OCI-LY7 (cell line): ENCODE results near the gene GPR139.

Source experiments
- EZH2phosphoT487 ChIP-seq: fragments of 200-600 bp; sonication (generic); IDR thresholded peaks from 2 replicates; pipeline ENCODE4 v1.6.1; 2018; ENCODE audit warnings: low read depth, borderline replicate concordance, mild to moderate bottlenecking, mixed run types, antibody characterized with exemption, low read length, moderate library complexity, mixed read lengths
- TF ChIP-seq, protein P1 (sequence below): fragments of 200-600 bp; sonication (generic); conservative IDR thresholded peaks from 2 replicates; pipeline ENCODE4 v1.5.1; 2014; ENCODE audit warnings: mild to moderate bottlenecking, antibody characterized with exemption, low read length, moderate library complexity, mixed read lengths

DNA sequence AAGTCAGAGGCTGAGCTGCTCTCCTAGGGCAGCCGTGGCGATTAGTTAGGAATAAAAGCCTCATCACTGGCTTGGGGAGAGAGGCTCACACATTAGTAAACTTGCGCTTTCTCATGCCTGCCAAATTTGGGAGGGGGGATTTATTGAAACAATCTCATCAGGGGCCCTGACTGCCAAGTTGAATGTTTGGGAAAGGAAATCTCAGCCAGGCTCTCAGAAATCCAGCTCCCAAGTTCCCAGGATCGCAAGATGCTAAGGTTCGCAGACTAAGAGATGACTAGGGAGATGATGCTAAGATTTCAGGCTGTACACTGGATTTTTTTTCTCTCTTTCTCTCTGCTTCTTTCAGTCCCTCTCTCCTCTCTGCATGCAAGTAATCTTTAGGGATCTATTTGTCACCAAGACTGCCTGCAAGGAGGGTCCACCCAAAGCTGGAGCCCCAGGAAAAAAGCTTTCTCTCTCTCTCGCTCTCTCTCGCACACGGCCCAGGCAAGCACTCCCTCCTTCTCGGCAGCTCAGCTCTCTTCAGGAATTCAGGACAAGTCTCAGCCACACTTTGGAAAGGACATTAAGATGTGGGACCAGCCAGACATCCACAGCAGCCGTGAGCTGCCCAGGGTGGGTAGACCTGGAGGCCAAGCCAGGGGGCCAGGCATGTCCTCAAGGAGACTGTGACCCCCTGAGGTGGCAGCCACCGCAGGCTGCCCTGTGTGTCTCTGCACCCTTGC, 1.4 kb downstream of the GPR139 start:
- TF ChIP-seq, protein P1, sequence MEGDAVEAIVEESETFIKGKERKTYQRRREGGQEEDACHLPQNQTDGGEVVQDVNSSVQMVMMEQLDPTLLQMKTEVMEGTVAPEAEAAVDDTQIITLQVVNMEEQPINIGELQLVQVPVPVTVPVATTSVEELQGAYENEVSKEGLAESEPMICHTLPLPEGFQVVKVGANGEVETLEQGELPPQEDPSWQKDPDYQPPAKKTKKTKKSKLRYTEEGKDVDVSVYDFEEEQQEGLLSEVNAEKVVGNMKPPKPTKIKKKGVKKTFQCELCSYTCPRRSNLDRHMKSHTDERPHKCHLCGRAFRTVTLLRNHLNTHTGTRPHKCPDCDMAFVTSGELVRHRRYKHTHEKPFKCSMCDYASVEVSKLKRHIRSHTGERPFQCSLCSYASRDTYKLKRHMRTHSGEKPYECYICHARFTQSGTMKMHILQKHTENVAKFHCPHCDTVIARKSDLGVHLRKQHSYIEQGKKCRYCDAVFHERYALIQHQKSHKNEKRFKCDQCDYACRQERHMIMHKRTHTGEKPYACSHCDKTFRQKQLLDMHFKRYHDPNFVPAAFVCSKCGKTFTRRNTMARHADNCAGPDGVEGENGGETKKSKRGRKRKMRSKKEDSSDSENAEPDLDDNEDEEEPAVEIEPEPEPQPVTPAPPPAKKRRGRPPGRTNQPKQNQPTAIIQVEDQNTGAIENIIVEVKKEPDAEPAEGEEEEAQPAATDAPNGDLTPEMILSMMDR, result no peak
- TF ChIP-seq EZH2phosphoT487, result no peak
